Colonic mucosa (tissue), 4 donors: ENCODE data around the gene RCOR2. TPM values are rescaled to one million over a fixed set of nuclear protein-coding genes. Genes with fewer than 3 reads are reported as not detected.
"Not testable (repeated sequence)": the region's sequence is repeated elsewhere in the genome, so short reads cannot be mapped to it uniquely, and the experiment has no call there.

Experiments
- DNase-seq: peaks from one replicate; pipeline ENCODE4 v3.0.0-alpha.2; 2020
- H3K27ac ChIP-seq: fragments of 200-600 bp; one replicate; pipeline ENCODE4 v1.8.0; 2021
- H3K27me3 ChIP-seq: fragments of 200-600 bp; one replicate; pipeline ENCODE4 v1.8.0; 2021
- H3K36me3 ChIP-seq: fragments of 200-600 bp; one replicate; pipeline ENCODE4 v1.8.0; 2021
- H3K4me1 ChIP-seq: fragments of 200-600 bp; one replicate; pipeline ENCODE4 v1.8.0; 2021; ENCODE audit warnings: mild to moderate bottlenecking
- H3K4me3 ChIP-seq: fragments of 200-600 bp; one replicate; pipeline ENCODE4 v1.8.0; 2021
- H3K9ac ChIP-seq, 2 donors: one replicate each; pipeline ENCODE4 v1.7.0; 2013; ENCODE audit warnings: control low read depth in 2 of 2, low read depth in 2 of 2, low read length in 2 of 2
- H3K9me3 ChIP-seq: fragments of 200-600 bp; one replicate; pipeline ENCODE4 v1.8.0; 2021
- CTCF ChIP-seq: fragments of 200-600 bp; IDR thresholded peaks from one replicate; pipeline ENCODE4 v1.8.0; 2022; ENCODE audit warnings: antibody characterized with exemption, mild to moderate bottlenecking
- intact Hi-C: fragments of 100-400 bp; cut with DNase I; formaldehyde crosslinking; loops from one replicate; pipeline ENCODE4 v1.14.1; 2022
- total RNA-seq, 2 donors: library from RNA; stranded (reverse); fragmentation: NEBNext Ultra II Directional in 1 of 2; extraction: Animal tissue kit (Norgen Biotek cat#: 25700) in 1 of 2; gene quantifications; one replicate each; pipeline ENCODE4 v1.2.1, GENCODE V29; 2021
- donor health status: healthy.
- donor health status: DM: no; HTN: no; CAD: no.
- donor health status: DM: no; HTN: no; CAD: no.

Gene RCOR2
- 1 to 10 TPM; 4.8 to 5.2 TPM for total RNA-seq

- H3K27ac ChIP-seq, result peak within 1 kb of the TSS; percentile 84
- H3K4me1 ChIP-seq, result peaks cover 35% of the 10 kb centered on the region
- TF ChIP-seq CTCF, result no peak
- H3K36me3 ChIP-seq, result no peaks in the 10 kb centered on the region
- intact Hi-C loops, result no loop called here
- H3K9me3 ChIP-seq, result no peaks in the 10 kb centered on the region
- H3K4me3 ChIP-seq, result peak within 1 kb of the TSS; percentile 50
- peak; percentile 80 for DNase-seq
- peak within 1 kb of the TSS; percentile 68 to 85 for H3K9ac ChIP-seq
- H3K27me3 ChIP-seq, result no peaks in the 10 kb centered on the region
Observed at GRCh38 chr11:63916837-63917691, at the start of gene RCOR2. RCOR2 (minus strand) TSS chr11:63917164; CDS start chr11:63916456, 708 bp downstream.

- Histone ChIP-seq H3K27me3 (no peaks in the 10 kb centered on the region), H3K4me1 (no peaks in the 10 kb centered on the region), H3K9me3 (no peaks in the 10 kb centered on the region), H3K27ac (no peak overlapping the region), H3K4me3 (no peak overlapping the region), H3K9ac (no peak overlapping the region), H3K36me3 (no peaks in the 10 kb centered on the region)
- TF ChIP-seq CTCF, result no peak
- no peak for DNase-seq
- intact Hi-C loops, result no loop called here
Observed at GRCh38 chr11:63966444-63966843, 49.5 kb upstream of the RCOR2 start.

- DNase-seq, H3K27me3 ChIP-seq, H3K9ac ChIP-seq, H3K9me3 ChIP-seq, intact Hi-C loops, H3K36me3 ChIP-seq, H3K4me3 ChIP-seq, H3K27ac ChIP-seq, H3K4me1 ChIP-seq: not testable (repeated sequence)
Observed at GRCh38 chr11:63963895-63964294, 46.9 kb upstream of the RCOR2 start.

GRCh38 chr11:63961608-63962412 lies 44.8 kb upstream of the RCOR2 start:
- no peaks in the 10 kb centered on the region for H3K36me3 ChIP-seq
- no peak overlapping the region for H3K9ac ChIP-seq
- no peaks in the 10 kb centered on the region for H3K9me3 ChIP-seq
- no peaks in the 10 kb centered on the region for H3K27me3 ChIP-seq
- no peak for TF ChIP-seq CTCF
- DNase-seq, result peak; percentile 38
- no peak overlapping the region for H3K4me3 ChIP-seq
- H3K27ac ChIP-seq, result no peak overlapping the region
- intact Hi-C loops, result no loop called here
- no peaks in the 10 kb centered on the region for H3K4me1 ChIP-seq

- no peak overlapping the region for H3K27ac ChIP-seq
- no peak overlapping the region for H3K9ac ChIP-seq
- TF ChIP-seq CTCF, result no peak
- no peak for DNase-seq
- no peaks in the 10 kb centered on the region for H3K36me3 ChIP-seq
- H3K4me1 ChIP-seq, result no peaks in the 10 kb centered on the region
- H3K27me3 ChIP-seq, result no peaks in the 10 kb centered on the region
- H3K4me3 ChIP-seq, result no peak overlapping the region
- intact Hi-C loops, result no loop called here
- no peaks in the 10 kb centered on the region for H3K9me3 ChIP-seq
Observed at GRCh38 chr11:63958008-63958407, 41.0 kb upstream of the RCOR2 start.
